Stimulated activated CD4-positive, alpha-beta T cell treated with anti-CD3 and anti-CD28 coated beads, Interleukin-1b, Interleukin-23, amount 100 ng/mL, for 4 hours (primary cell): ENCODE data around the gene UBL4A.

Source experiments
- DNase-seq, 2 donors: peaks; one replicate each; pipeline ENCODE4 v3.0.0-alpha.2; 2020; ENCODE audit warnings: low read depth in 2 of 2

Gene UBL4A

GRCh38 chrX:154463611-154464220 lies 22.7 kb downstream of the UBL4A start:
- DNase-seq, result no peak

GRCh38 chrX:154462396-154462795 lies 24.0 kb downstream of the UBL4A start:
- DNase-seq, result no peak

DNA sequence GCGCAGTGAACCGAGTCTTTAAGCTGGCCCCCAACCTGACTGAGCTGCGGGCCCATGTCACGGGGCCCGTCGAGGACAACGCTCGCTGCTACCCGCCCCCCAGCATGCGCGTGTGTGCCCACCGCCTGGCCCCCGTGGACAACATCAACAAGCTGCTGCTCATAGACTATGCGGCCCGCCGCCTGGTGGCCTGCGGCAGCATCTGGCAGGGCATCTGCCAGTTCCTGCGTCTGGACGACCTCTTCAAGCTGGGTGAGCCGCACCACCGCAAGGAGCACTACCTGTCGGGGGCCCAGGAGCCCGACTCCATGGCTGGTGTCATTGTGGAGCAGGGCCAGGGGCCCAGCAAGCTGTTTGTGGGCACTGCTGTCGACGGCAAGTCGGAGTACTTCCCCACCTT lies 26.1 kb downstream of the UBL4A start:
- no peak for DNase-seq

DNA sequence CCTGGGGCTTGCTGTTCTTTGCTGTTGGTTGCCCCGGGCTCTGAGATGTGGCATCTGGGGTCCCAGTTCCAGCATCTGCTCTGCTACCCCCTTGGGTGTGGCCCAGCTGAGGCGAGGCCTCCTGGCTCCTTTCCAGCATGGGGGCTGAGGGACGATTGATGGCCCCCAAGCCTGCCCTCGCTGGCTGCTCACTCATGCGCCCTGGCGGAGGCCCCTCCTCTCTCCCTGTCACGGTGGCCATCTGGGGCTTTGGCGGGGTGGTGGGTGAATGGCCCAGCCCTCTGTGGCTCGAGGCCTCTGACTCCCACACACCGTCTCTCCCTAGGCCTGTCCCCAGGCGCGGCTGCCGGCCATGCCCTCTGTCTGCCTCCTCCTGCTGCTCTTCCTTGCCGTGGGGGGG lies 26.6 kb downstream of the UBL4A start:
- no peak for DNase-seq

DNA sequence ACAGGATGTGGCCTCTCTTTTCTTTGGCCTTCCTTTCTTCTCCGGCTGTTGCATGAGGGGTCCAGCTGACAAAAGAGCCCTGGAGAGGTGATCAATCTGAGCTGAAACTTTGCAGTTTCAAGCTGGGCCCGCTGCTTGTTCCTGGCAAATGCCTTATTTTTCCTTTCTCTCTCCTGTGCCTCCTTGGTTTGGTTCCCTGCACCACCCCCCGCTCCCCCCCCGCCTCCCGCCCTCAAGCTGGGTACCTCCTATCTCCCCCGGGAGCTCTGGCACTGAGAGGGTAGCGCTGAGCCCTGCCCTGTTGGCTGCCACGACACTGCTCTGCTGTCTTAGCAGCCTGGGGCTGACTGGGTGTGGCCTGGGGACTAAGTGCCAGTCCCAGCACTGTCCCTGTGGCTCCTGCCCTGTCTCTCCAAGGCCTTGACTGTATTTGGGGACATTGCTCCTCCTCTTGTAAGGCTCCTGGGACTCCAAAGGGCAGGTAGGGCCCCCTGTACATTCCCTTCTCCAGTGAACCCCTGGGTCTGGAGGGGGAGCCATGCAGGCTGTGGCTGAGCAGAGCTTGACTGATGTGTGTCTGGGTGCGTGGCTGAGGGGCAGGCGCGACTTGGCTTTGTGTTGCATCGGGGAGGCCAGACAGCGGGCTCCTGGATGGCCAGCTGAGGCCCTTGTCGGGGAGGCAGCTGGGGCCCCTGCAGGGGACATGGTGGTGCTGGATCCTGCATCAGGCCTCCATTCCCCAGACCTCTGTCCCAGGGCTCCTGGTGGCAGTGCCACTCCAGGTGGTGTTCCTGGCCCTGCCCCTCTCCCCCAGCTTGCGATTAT lies 27.2 kb downstream of the UBL4A start:
- DNase-seq, result no peak

- peak; percentile 55 to 59 for DNase-seq
Measured at GRCh38 chrX:154458116-154458953, 28.1 kb downstream of the UBL4A start, which contains the start of gene PLXNA3. Gene PLXNA3 (plus strand): TSS chrX:154458281. CDS start chrX:154460184, 1,903 bp downstream.

- peak; percentile 25 to 42 for DNase-seq
Measured at GRCh38 chrX:154457491-154458115, 28.8 kb downstream of the UBL4A start.

- no peak for DNase-seq
Measured at GRCh38 chrX:154452823-154453222, 33.6 kb downstream of the UBL4A start.

DNA sequence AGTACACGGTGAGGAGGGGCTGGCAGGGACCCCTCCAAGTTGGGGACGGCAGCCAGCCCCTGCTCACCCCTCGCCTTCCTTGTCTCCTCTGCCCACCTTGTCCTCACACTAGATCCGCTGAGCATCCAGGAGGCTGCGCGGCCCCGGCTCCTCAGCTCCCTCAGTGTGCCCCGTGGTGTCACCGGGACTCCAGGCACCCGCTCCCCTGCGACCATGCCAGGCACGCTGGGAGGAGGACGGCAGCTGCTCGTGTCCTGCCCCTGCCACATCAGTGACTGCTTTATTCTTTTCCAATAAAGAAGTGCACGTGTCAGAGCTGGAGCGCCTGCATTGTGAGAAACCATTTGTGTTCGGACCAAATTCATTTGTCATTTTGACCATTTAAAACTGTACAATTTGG lies 36.1 kb downstream of the UBL4A start:
- DNase-seq, result no peak

DNA sequence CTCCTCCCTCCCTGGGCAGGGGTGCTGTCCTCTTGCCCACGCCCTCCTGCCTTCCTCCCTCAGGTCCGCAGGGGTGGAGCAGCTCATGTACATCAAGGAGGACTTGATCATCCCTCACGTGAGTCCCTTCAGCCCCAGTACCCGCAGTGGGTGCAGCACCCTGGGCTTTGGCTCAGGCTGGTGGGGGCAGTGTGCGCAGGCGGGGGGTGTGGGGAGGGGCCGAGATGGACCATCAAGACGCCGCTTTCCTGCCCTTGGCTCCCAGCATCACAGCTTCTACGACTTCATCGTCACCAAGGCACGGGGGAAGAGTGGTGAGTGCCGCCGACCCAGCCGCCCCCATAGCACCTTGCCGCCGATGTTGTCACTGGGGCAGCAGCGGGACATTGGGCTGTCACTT lies 36.8 kb downstream of the UBL4A start:
- DNase-seq, result no peak

GRCh38 chrX:154448484-154448883 lies 37.9 kb downstream of the UBL4A start:
- no peak for DNase-seq

GRCh38 chrX:154446430-154446829 lies 40.0 kb downstream of the UBL4A start:
- DNase-seq, result no peak

DNA sequence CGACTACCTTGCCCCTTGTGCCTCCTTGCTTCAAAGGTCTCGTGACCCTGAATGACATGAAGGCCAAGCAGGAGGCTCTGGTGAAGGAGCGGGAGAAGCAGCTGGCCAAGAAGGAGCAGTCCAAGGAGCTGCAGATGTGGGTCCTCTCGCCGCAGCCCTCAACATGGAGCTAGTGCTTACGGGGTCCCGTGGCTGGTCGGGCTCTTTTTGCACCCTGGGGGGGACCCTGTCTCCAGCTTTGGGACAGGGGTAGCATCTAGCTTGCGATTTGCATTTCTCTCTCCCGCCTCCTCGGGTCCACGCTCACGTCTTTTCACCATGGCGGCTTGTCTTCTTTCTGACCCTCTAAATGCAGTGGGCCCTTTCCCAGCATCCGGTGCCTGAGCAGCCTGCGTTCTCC lies 40.6 kb downstream of the UBL4A start:
- DNase-seq, result no peak

- DNase-seq, result no peak
Measured at GRCh38 chrX:154444755-154445246, 41.6 kb downstream of the UBL4A start.

DNA sequence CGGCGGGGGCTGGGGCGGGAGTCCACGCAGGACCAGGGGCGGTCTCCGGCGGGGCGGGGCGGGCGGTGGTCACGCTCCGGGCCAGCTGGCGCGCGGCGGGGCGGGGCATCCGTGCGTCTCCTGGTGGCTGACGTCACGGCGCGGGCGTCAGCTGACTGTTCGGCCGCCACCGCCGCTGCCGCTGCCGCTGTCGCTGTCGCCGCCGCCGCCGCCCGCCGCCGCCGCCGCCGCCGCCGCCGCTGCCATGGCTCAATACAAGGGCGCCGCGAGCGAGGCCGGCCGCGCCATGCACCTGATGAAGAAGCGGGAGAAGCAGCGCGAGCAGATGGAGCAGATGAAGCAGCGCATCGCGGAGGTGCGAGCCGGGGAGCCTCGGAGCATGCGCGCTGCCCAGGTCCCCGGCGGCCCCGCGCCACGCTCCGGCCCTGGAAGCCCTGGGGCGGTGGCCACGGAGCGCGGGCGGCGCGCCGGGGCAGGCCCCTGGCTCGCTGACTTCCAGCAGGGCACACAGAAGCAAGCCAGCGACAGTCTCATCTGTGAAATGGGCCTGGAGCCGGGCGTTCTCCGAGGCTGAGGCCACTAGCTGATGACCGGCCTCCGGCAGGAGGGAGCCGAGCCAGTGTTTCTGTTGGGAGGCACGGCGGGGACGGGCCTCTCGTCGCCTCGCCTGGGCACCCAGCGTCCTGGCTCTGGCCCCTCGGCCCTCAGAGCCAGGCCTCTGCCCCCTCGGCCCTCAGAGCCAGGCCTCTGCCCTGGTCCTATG lies 42.2 kb downstream of the UBL4A start, which contains the start of gene FAM50A:
Gene FAM50A, plus strand, starts transcription at position 150 of the 763 bp plus-strand sequence. Its CDS starts 95 bp downstream, at position 245.
- peak; percentile 37 to 73 for DNase-seq

DNA sequence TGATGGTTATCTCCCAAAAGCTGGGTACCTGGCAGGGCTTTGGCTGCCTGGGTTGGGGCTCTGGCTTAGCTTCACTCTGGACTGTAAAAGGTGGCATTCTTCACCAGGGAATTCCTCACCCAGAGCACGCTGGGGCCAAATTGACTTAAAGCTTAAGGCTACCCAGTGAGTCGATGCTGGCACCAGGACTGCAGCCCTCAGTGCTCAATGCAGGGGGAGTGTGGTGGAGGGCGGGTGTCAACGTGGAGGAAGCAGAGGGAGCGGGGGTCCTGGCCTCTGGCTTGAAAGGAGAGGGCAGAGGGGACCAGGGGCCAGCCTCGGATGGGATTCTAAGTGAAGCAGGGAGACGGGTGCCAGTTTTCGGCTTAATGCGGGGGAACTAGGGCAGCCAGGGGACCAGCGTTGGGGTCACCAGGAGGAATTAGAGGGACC lies 42.9 kb downstream of the UBL4A start:
- DNase-seq, result no peak

DNA sequence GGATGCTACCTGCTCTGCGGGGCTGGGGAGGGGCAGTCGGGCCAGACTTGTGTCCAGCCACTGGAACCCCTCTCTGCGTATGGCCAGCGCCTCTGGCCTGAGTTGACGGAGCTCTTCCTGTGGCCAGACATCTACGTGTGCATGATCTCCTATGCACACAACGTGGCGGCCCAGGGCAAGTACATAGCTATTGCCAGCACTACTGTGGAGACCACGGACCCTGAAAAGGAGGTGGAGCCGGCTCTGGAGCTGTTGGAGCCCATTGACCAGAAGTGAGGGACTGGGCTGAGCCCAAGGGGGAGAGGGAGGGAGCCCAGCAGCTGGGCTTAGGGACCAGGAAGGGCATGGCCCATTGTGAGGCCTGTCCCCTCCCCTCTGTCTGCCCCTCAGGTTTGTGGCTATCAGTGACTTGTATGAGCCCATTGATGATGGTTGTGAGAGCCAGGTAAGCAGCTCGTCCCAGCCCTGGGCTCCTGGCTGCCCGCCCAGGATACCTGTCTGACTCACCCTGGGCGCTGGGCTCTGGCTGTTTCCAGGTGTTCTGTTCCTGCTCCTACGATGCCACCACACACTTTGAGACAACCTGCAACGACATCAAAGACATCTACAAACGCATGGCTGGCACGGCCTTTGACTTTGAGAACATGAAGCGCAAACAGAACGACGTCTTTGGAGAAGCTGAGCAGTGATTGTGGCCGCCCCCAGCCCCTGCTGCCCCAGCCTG lies 44.3 kb downstream of the UBL4A start:
- DNase-seq, result no peak

DNA sequence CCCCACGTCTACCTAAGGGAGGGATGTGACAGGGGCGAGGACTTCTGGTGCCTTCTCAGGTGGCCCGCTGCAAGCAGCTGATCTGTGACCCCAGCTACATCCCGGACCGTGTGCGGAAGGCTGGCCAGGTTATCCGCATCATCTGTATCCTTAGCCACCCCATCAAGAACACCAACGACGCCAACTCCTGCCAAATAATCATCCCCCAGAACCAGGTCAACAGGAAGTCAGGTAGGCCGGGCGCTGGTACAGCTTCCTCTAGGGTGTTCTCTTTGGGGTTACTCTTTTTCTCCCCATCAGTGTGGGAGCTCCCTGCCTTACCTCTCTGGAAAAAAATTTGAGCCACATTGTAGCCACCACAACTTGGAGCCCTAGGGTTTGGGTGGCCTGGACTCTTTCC lies 44.9 kb downstream of the UBL4A start:
- no peak for DNase-seq

DNA sequence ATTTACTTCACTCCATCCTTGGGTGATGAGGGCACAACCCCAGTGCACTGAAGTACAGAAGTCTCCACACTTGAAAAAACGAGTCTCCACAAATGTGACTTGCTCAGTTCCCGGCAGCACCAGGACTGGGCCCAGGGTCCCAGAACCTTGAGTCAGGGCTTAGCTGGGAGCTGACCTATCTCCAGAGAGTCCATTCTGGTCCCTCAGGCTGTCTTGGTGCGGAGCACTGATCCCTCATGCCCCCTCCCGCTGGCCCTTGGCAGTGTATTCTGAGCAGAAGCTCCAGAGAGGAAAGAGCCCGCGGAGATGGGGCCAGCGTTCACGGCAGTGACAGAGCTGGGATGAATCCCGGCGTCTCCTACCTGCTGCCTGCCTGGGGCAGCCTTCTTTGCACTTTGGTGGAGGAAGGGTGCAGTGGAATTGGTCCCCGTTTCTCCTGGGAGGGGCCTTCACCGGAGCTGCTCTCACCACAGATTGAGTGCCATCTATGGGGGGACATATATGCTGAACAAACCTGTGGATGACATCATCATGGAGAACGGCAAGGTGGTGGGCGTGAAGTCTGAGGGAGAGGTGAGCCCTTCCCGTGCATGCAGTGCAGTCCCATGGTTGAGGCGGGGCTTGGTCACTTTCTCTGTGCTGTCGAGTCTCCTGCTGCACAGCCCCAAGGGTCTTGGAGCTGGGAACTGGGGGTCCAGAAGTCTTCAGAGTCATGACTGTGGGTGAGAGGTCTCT lies 45.6 kb downstream of the UBL4A start:
- DNase-seq, result no peak
